ENCODE results near the gene LAMB4.

Gene LAMB4

DNA sequence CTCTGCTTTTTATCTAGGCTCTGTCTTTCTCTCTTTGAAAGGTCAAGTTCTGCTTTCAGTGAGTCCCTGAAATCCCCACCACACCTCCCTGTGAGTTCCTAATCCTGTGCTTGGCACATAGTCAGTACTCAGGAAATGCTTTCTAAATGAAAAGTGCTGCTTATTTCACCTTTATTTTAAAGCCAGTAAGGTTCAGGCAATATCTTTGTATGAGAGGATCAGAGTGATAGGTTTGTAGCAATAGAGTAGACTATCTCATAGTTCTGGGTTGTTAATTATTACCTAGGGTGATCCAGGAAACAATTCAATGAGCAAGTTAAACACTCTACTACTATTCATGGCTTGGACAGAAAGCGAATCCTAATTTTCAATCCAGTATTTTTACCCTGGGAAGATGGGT is 119.8 kb downstream of the LAMB4 start:
- Mint-ChIP-seq H3K27ac (no peak overlapping the region), H3K9me3 (no peaks in the 10 kb centered on the region), H3K36me3 (ENCODE audit: low read depth) (no peaks in the 10 kb centered on the region), H3K4me3 (no peak overlapping the region), H3K4me1 (ENCODE audit: low read depth) (peaks cover 5% of the 10 kb centered on the region), H3K27me3 (peaks cover 15% of the 10 kb centered on the region)
- intact Hi-C loops (cut with micrococcal nuclease) = no loop called here

DNA sequence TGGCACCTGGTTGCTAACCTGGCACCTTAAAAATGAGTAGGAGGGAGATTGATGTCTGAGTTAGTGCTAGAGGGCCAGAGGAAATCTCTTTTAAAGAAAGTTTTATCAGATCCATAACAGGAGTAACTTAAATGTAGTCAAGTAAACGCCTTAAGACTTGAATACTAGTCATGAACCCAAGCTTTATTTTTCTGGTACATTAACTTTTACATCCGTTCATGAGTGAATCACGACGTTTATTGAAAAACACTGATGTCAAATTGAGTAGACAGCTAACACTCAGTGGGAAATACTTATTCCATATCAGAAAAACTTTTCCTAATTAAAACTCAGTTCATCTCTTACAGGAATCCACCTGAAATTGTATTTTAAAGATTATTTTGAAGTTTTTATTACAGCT is 120.3 kb downstream of the LAMB4 start:
- Mint-ChIP-seq H3K4me1 (ENCODE audit: low read depth) (peaks cover 5% of the 10 kb centered on the region), H3K27ac (no peak overlapping the region), H3K27me3 (peaks cover 20% of the 10 kb centered on the region), H3K4me3 (no peak overlapping the region), H3K36me3 (ENCODE audit: low read depth) (no peaks in the 10 kb centered on the region), H3K9me3 (no peaks in the 10 kb centered on the region)
- intact Hi-C loops (cut with micrococcal nuclease) = no loop called here

DNA sequence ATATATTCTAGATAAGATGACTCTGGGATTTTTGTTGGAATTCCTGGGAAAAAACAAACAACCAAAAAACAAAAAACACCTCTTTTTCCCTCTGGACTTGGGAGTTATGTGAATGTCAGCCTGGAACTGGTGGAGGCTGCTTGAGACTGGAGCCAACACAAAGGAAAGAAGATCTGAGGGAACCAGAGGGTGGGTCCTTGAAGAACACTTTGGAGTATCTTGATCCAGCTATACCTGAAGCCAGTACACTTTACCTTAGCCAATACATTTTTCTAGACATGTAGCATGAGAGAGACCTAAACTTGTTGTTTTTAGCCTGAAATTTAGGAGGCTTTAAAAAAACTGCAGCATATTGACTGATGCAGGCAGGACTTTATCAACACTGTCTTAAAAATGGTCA is 121.3 kb downstream of the LAMB4 start:
- no peak overlapping the region for H3K4me3 Mint-ChIP-seq
- intact Hi-C loops (cut with micrococcal nuclease) = no loop called here
- no peaks in the 10 kb centered on the region for H3K9me3 Mint-ChIP-seq
- H3K36me3 Mint-ChIP-seq (ENCODE audit: low read depth) = no peaks in the 10 kb centered on the region
- no peak overlapping the region for H3K27ac Mint-ChIP-seq
- peaks cover 5% of the 10 kb centered on the region for H3K4me1 Mint-ChIP-seq (ENCODE audit: low read depth)
- peaks cover 30% of the 10 kb centered on the region for H3K27me3 Mint-ChIP-seq

DNA sequence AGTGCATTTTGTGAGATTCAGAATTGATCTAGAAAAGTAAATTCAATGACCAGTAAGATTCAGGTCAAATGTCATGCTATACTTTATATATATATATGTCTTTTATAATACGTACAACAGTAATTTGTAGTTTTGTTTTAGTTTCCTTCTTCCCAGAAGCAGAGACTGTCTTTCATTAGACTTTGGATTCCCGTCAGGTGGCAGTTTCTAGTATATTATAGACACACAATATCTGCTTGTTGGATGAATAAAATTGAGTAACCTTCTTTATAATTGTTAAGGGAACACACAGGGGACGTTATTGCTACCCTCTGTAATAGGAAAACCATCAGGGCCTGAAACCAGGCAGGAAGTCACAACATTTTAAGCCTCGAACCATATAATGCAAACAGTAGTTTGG is 121.9 kb downstream of the LAMB4 start:
- H3K36me3 Mint-ChIP-seq (ENCODE audit: low read depth) = no peaks in the 10 kb centered on the region
- no peaks in the 10 kb centered on the region for H3K9me3 Mint-ChIP-seq
- H3K4me1 Mint-ChIP-seq (ENCODE audit: low read depth) = peaks cover 5% of the 10 kb centered on the region
- no peak overlapping the region for H3K27ac Mint-ChIP-seq
- intact Hi-C loops (cut with micrococcal nuclease) = no loop called here
- no peak overlapping the region for H3K4me3 Mint-ChIP-seq
- H3K27me3 Mint-ChIP-seq = peaks cover 36% of the 10 kb centered on the region

DNA sequence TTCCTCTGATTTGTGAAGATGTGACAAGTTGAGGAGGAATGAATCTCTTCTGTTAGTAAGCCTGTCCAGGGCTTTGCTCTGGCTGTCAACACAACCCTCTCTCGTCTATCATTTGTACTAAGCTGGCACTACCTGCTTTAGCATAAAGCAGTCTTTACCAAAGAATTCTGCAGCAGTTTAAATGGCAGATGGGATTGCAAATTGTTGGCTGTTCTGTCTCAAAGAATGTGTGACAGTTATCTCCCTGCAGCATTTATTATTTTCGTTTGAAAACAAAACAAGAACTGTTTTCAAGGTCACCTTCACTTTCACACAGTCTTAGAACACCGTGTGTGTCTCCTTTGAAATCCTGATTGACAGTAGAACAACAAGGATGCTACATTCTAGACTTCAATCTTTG is 122.4 kb downstream of the LAMB4 start:
- H3K4me3 Mint-ChIP-seq = no peak overlapping the region
- no peaks in the 10 kb centered on the region for H3K36me3 Mint-ChIP-seq (ENCODE audit: low read depth)
- intact Hi-C loops (cut with micrococcal nuclease) = no loop called here
- H3K27me3 Mint-ChIP-seq = peaks cover 40% of the 10 kb centered on the region
- no peaks in the 10 kb centered on the region for H3K9me3 Mint-ChIP-seq
- H3K4me1 Mint-ChIP-seq (ENCODE audit: low read depth) = peaks cover 7% of the 10 kb centered on the region
- no peak overlapping the region for H3K27ac Mint-ChIP-seq

DNA sequence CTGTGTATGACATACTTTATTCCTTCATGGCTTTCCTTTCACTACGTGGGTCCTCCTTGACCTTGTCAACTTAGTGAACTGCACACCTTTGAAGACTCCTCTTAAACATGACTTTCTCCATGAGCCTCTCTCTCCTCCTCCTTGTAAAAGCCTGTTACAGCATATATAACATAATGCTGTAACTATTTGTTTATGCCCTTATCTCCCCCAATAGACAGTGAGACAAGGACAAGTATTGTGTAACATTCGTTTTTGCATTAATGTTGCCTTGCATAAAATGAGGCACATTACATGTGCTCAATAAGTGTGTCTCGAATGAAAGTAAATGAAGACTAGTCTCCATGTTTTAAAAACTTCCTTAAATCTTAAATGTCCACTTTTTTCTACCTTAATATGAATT is 122.9 kb downstream of the LAMB4 start:
- intact Hi-C loops (cut with micrococcal nuclease) = no loop called here
- no peaks in the 10 kb centered on the region for H3K36me3 Mint-ChIP-seq (ENCODE audit: low read depth)
- H3K4me3 Mint-ChIP-seq = no peak overlapping the region
- H3K4me1 Mint-ChIP-seq (ENCODE audit: low read depth) = peaks cover 6% of the 10 kb centered on the region
- H3K9me3 Mint-ChIP-seq = no peaks in the 10 kb centered on the region
- H3K27ac Mint-ChIP-seq = no peak overlapping the region
- H3K27me3 Mint-ChIP-seq = peaks cover 45% of the 10 kb centered on the region

DNA sequence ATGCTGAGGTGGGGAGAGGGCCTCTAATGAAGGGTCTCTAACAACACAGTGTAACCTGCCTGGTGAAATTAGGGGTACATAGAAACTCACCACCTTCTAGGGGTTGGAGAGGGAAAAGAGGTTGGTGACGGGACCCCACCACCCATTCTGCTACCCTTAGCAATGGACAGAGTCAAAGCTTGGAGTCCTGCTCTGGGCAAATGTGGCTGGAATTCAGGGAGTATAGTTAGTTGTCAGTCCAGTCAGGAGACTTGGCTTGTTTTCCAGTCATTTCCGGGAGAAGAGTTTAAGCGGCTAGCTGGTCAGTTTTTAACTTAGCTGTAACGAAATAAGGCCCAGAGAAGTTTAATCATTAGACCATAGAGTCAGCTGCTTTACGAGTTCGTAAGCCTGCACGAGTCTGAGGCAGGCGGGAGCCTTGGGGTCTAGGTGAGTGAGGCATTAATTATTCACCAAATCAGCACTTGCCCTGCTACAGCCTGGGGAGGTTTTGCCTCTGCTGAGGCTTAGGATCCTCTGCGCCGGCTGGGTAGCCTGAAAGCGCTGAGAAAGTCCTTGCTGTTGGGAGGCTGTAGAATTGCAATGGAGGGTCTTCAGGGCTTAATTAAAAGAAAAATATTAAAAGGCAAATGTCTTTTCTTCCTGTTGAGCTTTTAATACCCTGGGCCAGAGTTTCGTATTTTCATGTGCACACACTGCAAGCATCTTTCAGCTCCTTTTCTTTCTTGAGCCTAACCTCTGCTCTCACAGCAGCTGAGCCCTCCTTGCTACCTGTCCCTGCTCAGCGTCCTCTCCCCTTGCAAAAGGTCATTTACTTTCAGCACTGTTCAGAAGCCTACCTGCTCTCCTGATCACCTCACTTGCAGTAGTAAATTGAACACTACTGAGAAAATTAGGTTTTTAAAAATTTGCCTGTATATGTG is 125.7 kb downstream of the LAMB4 start:
- H3K9me3 Mint-ChIP-seq = no peaks in the 10 kb centered on the region
- H3K4me1 Mint-ChIP-seq (ENCODE audit: low read depth) = peaks cover 17% of the 10 kb centered on the region
- intact Hi-C loops (cut with micrococcal nuclease) = no loop called here
- no peaks in the 10 kb centered on the region for H3K36me3 Mint-ChIP-seq (ENCODE audit: low read depth)
- no peak overlapping the region for H3K27ac Mint-ChIP-seq
- H3K4me3 Mint-ChIP-seq = no peak overlapping the region
- peaks cover 68% of the 10 kb centered on the region for H3K27me3 Mint-ChIP-seq

DNA sequence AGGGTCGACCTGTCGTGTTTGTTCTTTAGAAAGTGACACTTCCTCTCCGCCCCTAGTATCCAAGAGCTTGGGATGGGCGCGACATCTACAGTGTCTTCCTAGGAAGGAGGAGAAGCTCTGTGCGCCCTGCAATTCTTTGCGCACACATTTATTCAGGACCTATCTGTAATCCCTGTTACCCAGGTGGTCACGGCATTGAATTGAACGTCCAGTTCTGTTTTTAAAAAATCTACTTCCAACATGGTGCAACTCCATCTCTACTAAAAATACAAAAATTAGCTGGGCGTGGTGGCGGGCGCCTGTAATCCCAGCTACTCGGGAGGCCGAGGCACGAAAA is 126.6 kb downstream of the LAMB4 start:
- intact Hi-C loops (cut with micrococcal nuclease) = no loop called here
- Mint-ChIP-seq H3K27me3 (peaks cover 72% of the 10 kb centered on the region), H3K9me3 (no peaks in the 10 kb centered on the region), H3K4me1 (ENCODE audit: low read depth) (peaks cover 17% of the 10 kb centered on the region), H3K4me3 (no peak overlapping the region), H3K36me3 (ENCODE audit: low read depth) (no peaks in the 10 kb centered on the region), H3K27ac (no peak overlapping the region)

DNA sequence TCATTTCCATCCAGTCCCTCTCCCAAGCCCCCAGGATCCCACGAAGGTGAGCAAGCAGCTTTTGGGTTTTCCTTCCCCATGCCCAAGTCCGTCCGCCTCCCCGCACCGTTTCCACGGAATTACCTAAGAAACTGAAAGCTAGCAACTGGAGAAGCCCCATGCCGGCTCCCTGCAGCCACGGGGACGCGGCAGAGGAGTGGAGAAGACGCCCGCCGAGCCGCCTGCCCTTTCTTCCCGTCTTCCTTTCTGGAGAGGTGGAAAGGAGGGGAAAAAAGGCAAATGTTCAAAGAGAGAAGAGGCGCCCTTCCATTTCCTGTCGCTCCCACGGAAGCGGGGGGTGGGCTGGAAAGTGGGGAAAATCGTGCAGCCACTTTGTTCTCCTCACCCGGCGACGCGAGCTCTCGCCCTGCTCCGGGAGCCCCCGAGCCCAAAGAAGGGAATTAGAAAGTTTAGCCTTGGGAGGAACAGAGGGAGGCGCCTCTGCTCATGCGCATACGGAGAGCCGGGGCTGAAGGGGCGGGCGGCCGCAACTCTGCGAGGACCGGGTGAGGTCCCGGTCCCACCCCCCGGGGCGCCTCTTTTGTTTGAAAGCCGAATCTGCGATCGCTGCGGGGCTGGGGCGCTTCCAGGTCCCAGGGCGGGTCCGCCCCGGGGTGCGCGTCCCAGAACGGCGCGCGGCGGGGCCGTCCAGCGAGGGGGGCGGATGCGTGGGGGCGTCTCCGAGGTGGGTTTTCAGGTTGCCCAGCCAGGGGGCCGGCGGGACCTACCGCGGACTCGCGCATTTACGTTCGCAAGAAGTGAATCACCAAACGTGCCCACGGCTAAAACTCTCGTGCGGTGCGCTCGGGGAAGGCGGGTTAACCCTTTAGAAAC is 127.2 kb downstream of the LAMB4 start, which contains the start of gene LAMB1:
LAMB1 (minus strand) TSS at position 436 of the 873 bp plus-strand sequence; CDS start at position 160, 276 bp downstream.
- peaks cover 74% of the 10 kb centered on the region for H3K27me3 Mint-ChIP-seq
- H3K4me1 Mint-ChIP-seq (ENCODE audit: low read depth) = peaks cover 17% of the 10 kb centered on the region
- no peaks in the 10 kb centered on the region for H3K9me3 Mint-ChIP-seq
- intact Hi-C loops (cut with micrococcal nuclease) = no loop called here
- peak within 1 kb of the TSS; percentile 61 for H3K4me3 Mint-ChIP-seq
- no peak within 1 kb of the TSS for H3K27ac Mint-ChIP-seq
- no peaks in the 10 kb centered on the region for H3K36me3 Mint-ChIP-seq (ENCODE audit: low read depth)

DNA sequence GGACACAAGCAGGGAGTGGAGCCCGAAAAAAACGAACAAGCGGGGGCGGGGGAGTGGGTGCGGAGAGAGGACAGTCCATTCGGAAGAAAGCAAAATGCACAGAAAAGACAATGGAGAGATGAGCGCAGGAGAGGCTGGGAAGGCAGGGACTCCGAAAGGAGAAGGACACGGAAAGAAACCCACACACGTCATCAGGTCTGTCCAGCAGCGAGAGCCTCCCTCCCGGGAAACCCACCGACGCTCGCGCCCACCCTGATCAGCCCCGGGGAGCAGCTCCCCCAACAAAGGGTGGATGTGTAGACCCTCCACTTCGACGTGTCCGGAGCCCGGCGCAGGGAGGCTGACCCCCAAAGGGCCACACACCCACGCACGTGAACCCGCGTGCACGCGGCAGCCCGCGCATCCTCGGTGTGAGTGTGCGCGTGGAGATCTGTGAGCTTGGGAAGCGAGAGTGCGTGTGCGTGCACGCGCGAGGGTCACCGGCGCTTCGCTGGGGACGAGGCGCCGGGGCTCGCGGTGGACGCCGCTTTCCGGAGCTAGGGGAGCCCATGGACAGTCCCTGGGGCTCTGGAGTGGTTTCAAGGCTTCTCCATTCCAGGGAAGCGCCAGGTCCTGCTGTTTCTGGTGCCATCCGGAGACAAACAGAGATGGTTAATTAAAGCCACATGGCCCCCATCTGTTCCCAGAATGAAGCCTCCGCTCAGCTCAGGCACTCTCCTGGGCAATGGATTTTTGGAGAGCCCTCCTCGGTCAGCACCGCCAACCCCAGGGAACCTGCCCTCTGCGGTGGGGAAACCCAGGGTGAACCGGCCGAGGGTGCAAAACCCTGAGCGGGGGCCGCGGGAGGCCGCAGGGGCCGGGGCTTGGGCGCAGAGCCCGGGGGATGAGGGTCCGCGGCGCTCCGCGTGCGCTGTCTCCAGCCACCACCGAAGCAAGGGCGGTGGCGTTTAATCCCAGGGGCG is 128.1 kb downstream of the LAMB4 start:
- Mint-ChIP-seq H3K4me1 (ENCODE audit: low read depth) (peaks cover 17% of the 10 kb centered on the region), H3K9me3 (no peaks in the 10 kb centered on the region), H3K27ac (no peak overlapping the region), H3K36me3 (ENCODE audit: low read depth) (no peaks in the 10 kb centered on the region), H3K4me3 (peak overlapping the region; percentile 61), H3K27me3 (peaks cover 74% of the 10 kb centered on the region)
- intact Hi-C loops (cut with micrococcal nuclease) = no loop called here

DNA sequence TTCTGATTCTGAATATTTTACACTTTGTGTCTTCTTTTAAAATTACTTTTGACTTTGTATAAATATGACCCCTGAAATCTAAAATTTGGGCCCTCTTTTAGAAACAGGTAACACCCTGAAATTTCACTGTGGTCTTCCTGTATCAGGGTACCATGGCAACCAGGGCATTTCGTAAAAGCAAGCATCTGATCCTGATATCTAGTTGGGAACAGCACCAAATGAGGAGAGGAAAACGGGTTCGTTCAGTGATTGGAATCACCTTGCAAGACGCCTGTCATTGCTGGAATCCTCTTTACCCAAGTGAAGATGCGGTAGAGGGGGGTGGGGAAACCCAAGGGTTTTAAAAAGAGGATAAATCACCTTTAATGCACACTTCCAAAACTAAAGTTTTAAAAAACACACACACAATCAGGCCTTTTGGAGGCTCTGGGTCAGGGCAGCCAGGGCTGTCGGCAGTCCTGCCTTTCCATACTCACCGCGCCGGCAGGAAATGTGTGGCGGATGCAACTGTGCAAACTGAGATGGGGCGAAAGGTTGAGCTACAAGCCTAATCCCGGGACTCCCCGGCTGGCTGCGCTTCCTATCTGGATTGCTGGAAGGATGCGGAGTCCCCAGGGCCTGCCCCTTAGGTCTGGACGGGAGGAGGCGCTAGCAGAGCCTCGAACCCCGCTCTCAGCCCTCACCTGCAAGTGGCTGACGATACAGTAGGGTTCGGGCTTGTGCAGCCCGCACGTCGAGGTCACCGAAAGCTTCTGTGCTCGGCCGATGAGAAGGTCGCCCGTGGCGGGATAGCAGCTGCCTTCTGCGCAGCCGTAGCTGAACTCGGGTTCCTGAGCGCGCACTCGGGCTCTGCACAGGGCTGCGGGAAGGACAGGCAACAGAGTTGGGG is 129.0 kb downstream of the LAMB4 start:
- Mint-ChIP-seq H3K27ac (no peak overlapping the region), H3K36me3 (ENCODE audit: low read depth) (no peaks in the 10 kb centered on the region), H3K4me3 (peak overlapping the region; percentile 61), H3K9me3 (no peaks in the 10 kb centered on the region), H3K27me3 (peaks cover 67% of the 10 kb centered on the region), H3K4me1 (ENCODE audit: low read depth) (peaks cover 17% of the 10 kb centered on the region)
- intact Hi-C loops (cut with micrococcal nuclease) = no loop called here

DNA sequence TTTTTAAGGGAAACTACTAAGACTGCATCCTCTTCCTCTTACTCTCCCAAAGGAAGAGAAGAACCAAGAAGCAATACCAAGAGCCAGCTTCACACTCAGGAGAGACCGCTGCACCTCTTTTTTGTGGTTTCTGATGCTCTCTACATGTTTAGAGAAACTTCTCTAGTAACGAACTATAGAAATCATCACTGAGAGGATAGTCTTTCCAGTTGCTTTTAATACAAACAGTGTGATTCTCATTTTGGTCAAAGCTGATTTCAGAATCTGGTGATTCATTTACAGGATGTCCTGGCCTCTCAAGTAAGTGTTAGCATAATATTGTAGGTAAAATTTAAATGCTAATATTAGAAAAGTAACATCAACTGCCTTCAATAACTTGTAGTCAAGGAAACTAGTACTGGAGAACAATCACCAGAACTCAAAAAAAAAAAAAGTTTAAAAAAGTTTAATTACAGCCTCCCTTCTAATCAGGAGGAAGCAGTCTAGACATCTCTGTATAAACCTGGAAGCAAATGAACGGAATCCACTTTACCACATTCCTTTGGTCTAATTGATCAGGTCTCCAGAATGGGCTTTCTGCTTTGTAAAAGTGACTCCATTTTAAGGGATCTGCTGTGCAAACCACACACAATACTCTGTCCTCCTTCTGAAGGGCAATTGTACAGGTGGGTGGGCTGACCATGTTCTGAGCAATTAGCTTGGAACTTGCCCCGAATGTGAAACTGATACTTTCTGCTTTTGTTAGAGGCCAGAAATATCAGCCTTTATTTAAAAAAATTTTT is 130.2 kb downstream of the LAMB4 start:
- H3K9me3 Mint-ChIP-seq = no peaks in the 10 kb centered on the region
- H3K27me3 Mint-ChIP-seq = peaks cover 63% of the 10 kb centered on the region
- no peaks in the 10 kb centered on the region for H3K36me3 Mint-ChIP-seq (ENCODE audit: low read depth)
- intact Hi-C loops (cut with micrococcal nuclease) = no loop called here
- H3K4me1 Mint-ChIP-seq (ENCODE audit: low read depth) = peaks cover 17% of the 10 kb centered on the region
- H3K27ac Mint-ChIP-seq = no peak overlapping the region
- H3K4me3 Mint-ChIP-seq = no peak overlapping the region

All from dendritic cell treated with granulocyte-macrophage colony-stimulating factor and Interleukin-4, amounts not matched to agents 40 ng/mL and 50 ng/mL, for 4 days (primary cell).